Panc1 (cell line): ENCODE data around the gene FRMD8. TPM values are rescaled to one million over a fixed set of nuclear protein-coding genes. Genes with fewer than 3 reads are reported as not detected.

Experiments used
- ATAC-seq: fragments of 200-7000 bp; cut with Tn5 transposase; 2 replicates; pipeline ENCODE4 v1.9.1; 2020; ENCODE audit warnings: mild to moderate bottlenecking, moderate library complexity
- BruUV-seq: library from RNA; stranded (reverse); fragments of 400-500 nt; replicated peaks from 2 replicates; lab custom pipeline; 2021; lab: Mats Ljungman, UMichigan
- CTCF ChIA-PET: fragments of 300-600 bp; sonication (Branson Sonifier 250); formaldehyde crosslinking; loops from one replicate; lab custom pipeline; 2022; ENCODE audit warnings: antibody characterized with exemption; lab: Charles Lee
- POLR2A ChIA-PET: fragments of 300-600 bp; sonication (Branson Sonifier 250); formaldehyde crosslinking; loops from one replicate; lab custom pipeline; 2022; ENCODE audit warnings: antibody characterized with exemption; lab: Charles Lee
- DNase-seq: peaks from one replicate; pipeline ENCODE4 v3.0.0-alpha.2; 2010; ENCODE audit warnings: low read depth, low spot score
- H3K27ac ChIP-seq: 2 replicates; pipeline ENCODE4 v1.5.1; 2011; ENCODE audit warnings: mild to moderate bottlenecking, low read length, inconsistent platforms
- H3K27me3 ChIP-seq: fragments of 200-500 bp; sonication (Bioruptor generic); 2 replicates; pipeline ENCODE4 v1.6.0; 2014; ENCODE audit warnings: low read length, inconsistent platforms; ENCODE audit not compliant: control insufficient read depth, insufficient read depth
- H3K36me3 ChIP-seq: fragments of 200-500 bp; sonication (Bioruptor generic); 2 replicates; pipeline ENCODE4 v1.5.1; 2014; ENCODE audit warnings: inconsistent platforms, mild to moderate bottlenecking, low read length, moderate library complexity; ENCODE audit not compliant: control insufficient read depth, insufficient read depth
- H3K4me1 ChIP-seq: 2 replicates; pipeline ENCODE4 v1.5.1; 2011; ENCODE audit warnings: inconsistent platforms, mild to moderate bottlenecking, low read length, moderate library complexity; ENCODE audit not compliant: control insufficient read depth, insufficient read depth
- H3K4me3 ChIP-seq, 2 experiments: 2 replicates each; pipeline ENCODE4 v1.5.1; 2011 to 2012; ENCODE audit warnings: low read depth in 2 of 2, low read length in 2 of 2, mild to moderate bottlenecking in 2 of 2, inconsistent platforms in 1 of 2, moderate library complexity in 1 of 2
- H3K9me3 ChIP-seq: fragments of 200-500 bp; sonication (Bioruptor generic); 2 replicates; pipeline ENCODE4 v1.5.1; 2014; ENCODE audit warnings: low read depth, mild to moderate bottlenecking, inconsistent platforms, low read length, moderate library complexity; ENCODE audit not compliant: control insufficient read depth, insufficient read depth
- CTCF ChIP-seq: fragments of 450-650 bp; IDR thresholded peaks from 2 replicates; pipeline ENCODE4 v1.5.1; 2017; ENCODE audit warnings: mild to moderate bottlenecking
- POLR2AphosphoS5 ChIP-seq: IDR thresholded peaks from 2 replicates; pipeline ENCODE4 v1.6.1; 2012; ENCODE audit warnings: mild to moderate bottlenecking, low read depth, low read length, moderate library complexity
- REST ChIP-seq, 2 experiments: IDR thresholded peaks; 2 replicates each; pipeline ENCODE4 v1.6.1; 2011 to 2012; ENCODE audit warnings: low read depth in 2 of 2, control low read depth in 1 of 2, low read length in 1 of 2, mild to moderate bottlenecking in 1 of 2, moderate library complexity in 1 of 2; ENCODE audit not compliant: insufficient read depth in 1 of 2
- SIN3A ChIP-seq: IDR thresholded peaks from 2 replicates; pipeline ENCODE4 v1.6.1; 2012; ENCODE audit warnings: low read depth, mild to moderate bottlenecking, low read length, moderate library complexity, borderline replicate concordance; ENCODE audit not compliant: insufficient read depth
- TCF7L2 ChIP-seq: IDR thresholded peaks from 2 replicates; pipeline ENCODE4 v1.6.1; 2011; ENCODE audit warnings: mild to moderate bottlenecking, low read depth, low read length, inconsistent platforms
- in situ Hi-C: cut with HindIII; loops from 2 replicates; pipeline ENCODE4 v1.10.0; 2016; ENCODE audit warnings: low sequenced_read_pairs, low pct_unique_long_range_greater_than_20kb
- intact Hi-C: fragments of 100-400 bp; cut with micrococcal nuclease; formaldehyde crosslinking; loops from one replicate; pipeline ENCODE4 v1.10.0; 2022; ENCODE audit not compliant: unreplicated experiment
- total RNA-seq: library from RNA; stranded (reverse); gene quantifications from one replicate; pipeline ENCODE4 v1.2.1, GENCODE V29; 2021; ENCODE audit not compliant: unreplicated experiment

The FRMD8 gene
- total RNA-seq, 1 experiment from 2014 or later = 85.8 TPM

DNA sequence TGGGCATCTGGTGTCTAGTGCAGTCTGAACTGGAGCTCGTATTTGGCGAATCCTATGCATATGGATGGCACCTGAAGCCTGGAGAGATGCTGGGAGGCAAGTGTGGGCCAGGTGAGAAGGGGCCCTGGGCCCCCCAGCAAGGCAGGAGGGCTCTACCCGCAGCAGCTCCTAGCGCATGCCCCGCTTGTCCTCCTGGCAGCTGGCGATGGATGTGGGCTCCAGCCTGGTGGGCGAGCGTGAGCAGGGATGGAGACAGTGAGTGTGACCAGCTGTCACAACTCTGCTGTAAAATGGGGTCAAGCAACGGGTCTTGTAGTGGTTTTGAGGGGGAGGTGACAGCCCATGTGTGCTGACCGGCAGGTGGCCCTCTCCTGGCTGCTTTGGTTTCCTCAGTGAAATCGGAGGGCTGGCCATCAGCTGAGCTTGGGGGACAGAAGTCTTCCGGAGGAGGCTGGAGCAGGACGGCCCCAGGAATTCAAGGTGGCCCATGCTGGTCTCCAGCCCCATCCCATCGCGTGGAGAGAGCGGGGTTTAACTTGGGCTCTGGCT lies 12.0 kb downstream of the FRMD8 start:
- no peak overlapping the region for H3K4me3 ChIP-seq
- no peak for ATAC-seq
- TF ChIP-seq REST (IDR thresholded peaks at IDR 0.05; ENCODE audit: insufficient read depth in 1 of 2, low read depth in 2 of 2, low read length in 1 of 2) = no peak
- no peak for TF ChIP-seq CTCF
- no peak for TF ChIP-seq POLR2AphosphoS5
- no peak for TF ChIP-seq TCF7L2
- TF ChIP-seq SIN3A = no peak
- BruUV-seq = no TSS peak
- no peaks in the 10 kb centered on the region for H3K4me1 ChIP-seq
- H3K9me3 ChIP-seq = no peaks in the 10 kb centered on the region
- peaks cover 3% of the 10 kb centered on the region; the same call in 1 of the 2 replicates for H3K36me3 ChIP-seq
- intact Hi-C loops (no loop called here), in situ Hi-C loops (no loop called here)
- ChIA-PET CTCF (interaction anchor here (1.1 kb wide), 1 partner anchor 16 kb away, joined by 3 read pairs; the partner anchor contains the start of gene SLC25A45), POLR2A (interaction anchor here (0.6 kb wide), 1 partner anchor 20 kb away, joined by 4 read pairs; no protein-coding TSS in a partner anchor)
- no peaks in the 10 kb centered on the region for H3K27me3 ChIP-seq
- DNase-seq = no peak
- no peak overlapping the region for H3K27ac ChIP-seq

- no peak overlapping the region for H3K27ac ChIP-seq
- CTCF ChIA-PET = no interaction called here
- ATAC-seq = no peak
- in situ Hi-C loops = no loop called here
- POLR2A ChIA-PET = no interaction called here
- DNase-seq = no peak
- H3K4me1 ChIP-seq = no peaks in the 10 kb centered on the region
- H3K4me3 ChIP-seq = no peak overlapping the region
- BruUV-seq = no TSS peak
- no peaks in the 10 kb centered on the region for H3K9me3 ChIP-seq
- TF ChIP-seq POLR2AphosphoS5 = no peak
- no peak for TF ChIP-seq CTCF
- no peak for TF ChIP-seq REST (IDR thresholded peaks at IDR 0.05; ENCODE audit: insufficient read depth in 1 of 2, low read depth in 2 of 2, low read length in 1 of 2)
- TF ChIP-seq TCF7L2 = no peak
- TF ChIP-seq SIN3A = no peak
- no peaks in the 10 kb centered on the region for H3K27me3 ChIP-seq
- peaks cover 3% of the 10 kb centered on the region; the same call in 1 of the 2 replicates for H3K36me3 ChIP-seq
- intact Hi-C loops = no loop called here
Observed at GRCh38 chr11:65399249-65399648, 12.8 kb downstream of the FRMD8 start.
